GM19043 (cell line): ENCODE results near the gene MYPN.
"Not testable (repeated sequence)": the region's sequence is repeated elsewhere in the genome, so short reads cannot be mapped to it uniquely, and the experiment has no call there.

ENCODE experiments used
- ATAC-seq: cut with Tn5 transposase; IDR thresholded peaks from one replicate; pipeline ENCODE4 v1.9.1; 2021; ENCODE audit warnings: low read depth; ENCODE audit not compliant: unreplicated experiment

MYPN gene

DNA sequence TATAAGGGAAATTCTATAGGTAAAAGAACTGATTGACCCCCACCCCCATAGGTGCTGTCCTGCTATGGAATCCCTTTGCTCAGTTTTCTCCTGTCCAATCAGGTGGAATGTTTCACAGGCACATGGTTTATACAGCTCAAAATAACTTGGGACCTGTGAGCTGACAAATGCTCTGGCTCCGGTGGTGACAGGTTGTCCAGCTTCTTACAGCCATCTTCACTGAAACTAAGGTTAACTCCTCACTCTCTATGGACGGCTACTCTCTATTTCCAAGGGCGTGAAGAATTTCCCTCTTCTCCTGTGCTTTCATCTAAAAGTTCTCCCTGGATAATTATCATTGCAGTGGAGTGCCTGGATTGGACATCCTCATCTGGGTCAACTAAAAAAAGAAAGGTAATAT, at the start of gene MYPN:
MYPN (plus strand) TSS at position 158 of the 400 bp plus-strand sequence. CDS start 11,951 bp downstream, outside the sequence.
- no peak for ATAC-seq

DNA sequence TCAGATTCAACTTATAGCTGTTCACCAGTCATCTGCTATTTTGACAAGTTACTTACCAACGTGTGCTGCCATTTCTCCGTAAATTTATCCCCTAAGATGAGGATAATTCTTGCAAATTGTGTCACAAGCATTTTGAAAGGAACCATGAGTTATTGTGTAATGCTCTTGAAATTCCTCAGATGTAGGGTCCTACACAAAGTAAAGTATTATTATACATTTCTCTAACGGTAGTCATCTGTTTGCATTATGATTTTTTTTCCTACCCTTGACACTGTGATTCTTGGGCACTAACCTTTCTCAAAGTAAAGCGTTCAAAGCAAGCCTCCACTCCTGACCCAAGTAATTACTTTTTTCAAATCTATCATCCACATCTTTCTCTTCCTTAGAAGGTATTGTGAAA, 42.3 kb upstream of the MYPN start:
- ATAC-seq = no peak

DNA sequence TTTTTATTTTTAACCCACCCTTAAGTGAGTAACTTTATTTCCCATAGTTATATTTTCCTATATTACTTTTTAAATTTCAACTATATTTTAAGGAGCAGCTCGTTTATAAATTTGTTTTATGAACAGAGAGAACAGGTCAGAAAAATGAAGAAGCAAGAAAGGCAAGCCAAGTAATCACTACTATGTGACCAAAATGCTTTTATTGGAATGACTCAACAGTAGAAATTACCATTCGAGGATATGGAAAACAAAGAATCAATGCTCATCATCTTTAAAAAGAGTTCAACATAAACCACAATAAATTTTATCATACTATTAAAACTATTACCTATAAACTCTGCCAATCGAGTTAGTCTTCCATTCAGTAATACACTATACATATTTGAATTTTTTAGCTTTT, 41.8 kb upstream of the MYPN start:
- no peak for ATAC-seq

DNA sequence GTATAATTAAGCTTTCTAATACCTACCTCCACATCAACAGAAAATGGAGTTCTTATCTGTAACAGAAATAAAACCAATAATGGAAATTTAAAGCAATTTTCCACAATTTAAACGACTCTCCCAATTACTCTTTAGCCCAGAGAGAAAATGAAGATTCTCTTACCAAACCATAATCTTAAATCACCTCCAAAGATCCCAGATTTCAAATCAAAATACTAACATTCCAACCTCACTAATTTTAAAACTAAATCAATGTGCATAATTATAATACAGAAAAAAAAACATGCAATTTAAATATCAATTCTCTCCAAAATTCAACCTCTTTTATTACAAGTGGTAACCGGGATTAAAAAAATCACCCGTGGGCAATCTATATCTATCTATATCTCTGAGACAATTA, 35.7 kb upstream of the MYPN start:
- ATAC-seq = no peak

GRCh38 chr10:68074031-68074774, 35.1 kb upstream of the MYPN start:
- ATAC-seq = no peak

DNA sequence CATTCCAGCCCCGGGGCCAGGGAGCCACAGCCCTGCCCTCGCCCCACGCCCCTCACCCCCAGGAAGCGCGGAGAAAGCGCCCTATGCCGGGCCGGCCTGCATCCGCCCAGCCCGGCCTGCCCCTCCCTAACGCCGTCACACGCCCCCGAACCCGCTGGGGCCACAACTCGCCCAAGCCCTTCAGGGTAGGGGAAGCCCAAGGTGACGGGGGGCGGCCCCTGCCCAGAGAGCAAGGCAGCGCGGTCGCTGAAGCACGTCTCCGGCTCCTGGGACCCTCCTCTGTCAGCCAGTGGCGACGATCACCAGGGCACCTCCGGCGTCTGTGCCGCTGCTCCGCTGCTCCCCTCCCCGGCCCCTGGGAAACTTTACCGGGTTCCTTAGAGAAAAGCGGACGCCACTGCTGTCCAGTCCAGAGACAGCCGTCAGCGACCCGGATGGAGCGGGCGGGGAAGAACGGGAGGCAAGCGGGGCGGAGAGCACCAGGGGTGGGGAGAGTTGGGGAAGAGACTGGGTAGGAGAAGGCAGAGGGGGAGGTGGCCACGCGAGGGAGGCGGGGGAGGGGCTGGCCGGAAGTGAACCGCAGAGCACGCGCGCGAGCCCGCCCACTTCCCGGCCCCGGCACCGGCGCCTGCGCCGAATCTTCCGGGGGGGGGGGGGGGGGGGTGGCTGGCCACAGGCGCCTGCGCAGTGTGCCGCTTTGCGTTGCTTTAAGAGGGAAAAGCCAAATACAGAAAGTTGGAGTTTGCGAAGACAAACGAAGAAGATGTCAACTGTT, 34.3 kb upstream of the MYPN start, which contains the start of gene HERC4:
HERC4 (minus strand) TSS at position 509 of the 775 bp plus-strand sequence. CDS start 2,175 bp downstream, outside the sequence.
- peak; percentile 87 for ATAC-seq

DNA sequence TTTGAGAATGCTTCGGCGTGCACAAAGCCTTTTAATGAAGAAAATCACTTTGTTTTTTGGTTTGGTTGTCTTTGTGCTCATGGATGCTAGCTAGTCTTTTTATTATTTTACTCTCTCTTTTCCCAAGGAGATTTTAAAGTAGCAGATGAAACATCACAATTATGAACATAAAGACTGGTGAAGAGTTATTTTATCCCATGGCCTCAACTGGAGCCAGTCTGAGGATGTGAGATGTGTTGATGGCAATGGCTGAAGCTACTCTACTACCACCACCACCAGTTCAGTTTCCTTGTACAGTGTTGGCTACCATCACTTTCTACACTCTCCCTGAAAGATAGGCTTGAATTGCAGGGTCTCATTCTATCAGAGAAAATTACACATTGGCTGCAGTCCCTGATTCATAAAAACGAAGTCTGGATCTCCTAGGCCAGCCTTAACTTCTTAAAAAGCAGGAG, 33.7 kb upstream of the MYPN start:
- no peak for ATAC-seq

DNA sequence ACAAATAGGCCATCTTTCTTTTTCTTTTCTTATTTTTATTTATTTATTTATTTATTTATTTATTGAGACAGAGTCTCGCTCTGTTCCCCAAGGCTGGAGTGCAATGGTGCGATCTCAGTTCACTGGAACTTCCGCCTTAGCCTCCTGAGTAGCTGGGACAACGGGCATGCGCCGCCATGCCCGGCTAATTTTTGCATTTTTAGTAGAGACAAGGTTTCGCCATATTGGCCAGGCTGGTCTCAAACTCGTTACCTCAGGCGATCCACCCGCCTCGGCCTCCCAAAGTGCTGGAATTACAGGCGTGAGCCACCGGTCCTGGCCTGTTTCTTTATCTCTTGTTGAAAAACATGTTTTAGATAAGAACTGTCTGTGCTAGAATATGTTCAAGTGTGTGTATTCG, 33.2 kb upstream of the MYPN start:
- ATAC-seq = not testable (repeated sequence)

- ATAC-seq = no peak
These were observed 32.3 kb upstream of the MYPN start for GRCh38 chr10:68077026-68077425.

- ATAC-seq = no peak
These were observed 29.9 kb upstream of the MYPN start for GRCh38 chr10:68079434-68079833.

DNA sequence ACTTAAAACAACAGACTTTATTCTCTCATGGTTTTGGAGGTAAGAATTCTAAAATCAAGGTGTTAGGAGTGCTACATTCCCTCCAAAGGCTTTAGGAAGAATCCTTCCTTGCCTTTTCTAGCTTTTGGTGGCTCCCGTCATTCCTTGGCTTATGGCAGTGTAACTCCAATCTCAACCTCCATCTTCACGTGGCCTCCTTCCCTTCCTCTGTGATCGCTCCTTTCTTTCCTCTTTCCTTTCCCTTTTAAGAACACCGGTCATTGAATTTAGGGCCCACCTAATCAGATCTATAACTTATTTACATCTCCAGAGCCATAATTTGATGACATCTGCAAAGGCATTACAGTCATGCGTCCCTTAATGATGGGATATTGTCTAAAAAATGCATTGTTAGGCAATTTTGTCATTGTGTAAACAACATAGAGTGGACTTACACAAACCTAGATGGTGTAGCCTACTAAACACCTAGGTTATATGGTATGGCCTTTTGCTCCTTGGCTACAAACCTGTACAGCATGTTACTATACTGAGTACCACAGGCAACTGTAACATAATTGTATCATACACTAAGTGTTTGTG, 28.3 kb upstream of the MYPN start:
- no peak for ATAC-seq

DNA sequence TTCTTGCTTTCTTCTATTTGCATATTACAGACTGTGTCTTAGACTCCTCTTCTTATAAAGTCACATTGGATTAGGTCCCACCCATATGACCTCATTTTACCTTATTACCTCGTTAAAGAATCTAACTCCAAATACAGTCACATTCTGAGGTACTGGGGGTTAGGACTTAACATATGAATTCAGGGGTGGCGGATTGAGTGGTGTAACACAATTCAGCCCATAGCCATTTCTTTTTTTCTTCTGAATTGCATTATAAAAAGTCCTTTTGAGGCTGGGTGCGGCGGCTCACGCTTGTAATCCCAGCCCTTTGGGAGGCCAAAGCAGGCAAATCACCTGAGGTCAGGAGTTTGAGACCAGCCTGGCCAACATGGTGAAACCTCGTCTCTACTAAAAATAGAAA, 27.4 kb upstream of the MYPN start:
- no peak for ATAC-seq

- no peak for ATAC-seq
These were observed 26.4 kb upstream of the MYPN start for GRCh38 chr10:68082872-68083271.

DNA sequence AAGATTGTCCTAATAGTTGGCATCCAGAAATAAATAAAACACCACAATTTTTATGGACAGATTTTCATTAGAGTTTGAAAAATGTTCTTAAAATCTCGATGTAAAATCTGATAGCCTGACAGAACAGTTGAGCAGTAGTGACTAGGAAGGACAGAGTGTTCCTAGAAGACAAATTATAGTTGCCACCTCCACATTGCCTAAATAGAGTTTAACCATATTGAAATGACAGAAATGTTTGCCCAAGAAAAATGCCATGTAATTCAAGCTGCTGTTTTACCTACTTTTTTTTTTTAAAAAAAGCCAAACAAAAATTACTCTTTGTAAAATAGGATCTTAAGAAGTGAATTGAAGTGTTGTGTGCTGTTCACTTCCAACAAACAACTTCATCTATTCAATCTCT, 25.3 kb upstream of the MYPN start:
- no peak for ATAC-seq

GRCh38 chr10:68084469-68084868, 24.8 kb upstream of the MYPN start:
- no peak for ATAC-seq

- no peak for ATAC-seq
These were observed 23.3 kb upstream of the MYPN start for GRCh38 chr10:68086011-68086410.

- no peak for ATAC-seq
These were observed 22.2 kb upstream of the MYPN start for GRCh38 chr10:68086910-68087684.

- ATAC-seq = no peak
These were observed 21.4 kb upstream of the MYPN start for GRCh38 chr10:68087685-68088401.

DNA sequence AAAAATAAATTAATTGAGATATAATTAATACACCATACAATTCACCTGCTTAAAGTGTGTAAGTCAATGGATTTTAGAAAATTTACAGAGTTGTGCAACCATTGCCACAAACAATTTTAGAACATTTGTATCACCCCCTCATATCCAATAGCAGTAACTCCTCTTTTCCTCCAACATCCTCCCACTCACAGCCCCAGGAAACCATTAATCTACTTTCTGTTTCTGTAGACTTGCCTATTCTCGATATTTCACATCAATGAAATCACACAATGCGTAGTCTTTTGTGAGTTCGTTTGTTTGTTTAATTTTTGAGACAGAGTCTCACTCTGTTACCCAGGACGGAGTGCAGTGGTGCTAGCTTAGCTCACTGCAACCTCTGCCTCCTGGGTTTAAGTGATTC, 20.5 kb upstream of the MYPN start:
- ATAC-seq = peak; percentile 57

GRCh38 chr10:68090586-68090985, 18.7 kb upstream of the MYPN start:
- ATAC-seq = no peak
